C1 segment of cervical spinal cord (tissue), 14 donors: Measurements from ENCODE around the gene GUCY2D.
"Not testable (repeated sequence)": the region's sequence is repeated elsewhere in the genome, so short reads cannot be mapped to it uniquely, and the experiment has no call there.

ENCODE experiments used
- DNase-seq, 14 donors: peaks; one replicate each; lab custom pipeline; 2025; lab: John Stamatoyannopoulos, UW

GUCY2D gene

GRCh38 chr17:8044819-8045810 is 42.7 kb downstream of the GUCY2D start:
- DNase-seq = no peak

- no peak for DNase-seq
These were observed 44.0 kb downstream of the GUCY2D start for GRCh38 chr17:8046306-8046928.

- no peak for DNase-seq
These were observed 44.7 kb downstream of the GUCY2D start for GRCh38 chr17:8046929-8047768.

GRCh38 chr17:8047769-8048110 is 45.3 kb downstream of the GUCY2D start:
- no peak for DNase-seq

GRCh38 chr17:8048236-8048635 is 45.8 kb downstream of the GUCY2D start:
- DNase-seq = no peak

GRCh38 chr17:8048736-8049135 is 46.3 kb downstream of the GUCY2D start:
- DNase-seq = no peak

GRCh38 chr17:8051831-8052230 is 49.4 kb downstream of the GUCY2D start:
- DNase-seq = no peak

- no peak for DNase-seq
These were observed 50.1 kb downstream of the GUCY2D start for GRCh38 chr17:8052256-8053252.

- no peak for DNase-seq
These were observed 51.2 kb downstream of the GUCY2D start for GRCh38 chr17:8053600-8053999.

GRCh38 chr17:8055851-8056231 is 53.4 kb downstream of the GUCY2D start:
- no peak for DNase-seq

- DNase-seq = peak in 8 of 14 donors; percentile 24 to 64 (median 39)
These were observed 54.0 kb downstream of the GUCY2D start for GRCh38 chr17:8056232-8056975.

- no peak for DNase-seq
These were observed 54.7 kb downstream of the GUCY2D start for GRCh38 chr17:8056976-8057625.

GRCh38 chr17:8057691-8058114 is 55.3 kb downstream of the GUCY2D start:
- peak in 7 of 14 donors; percentile 14 to 61 (median 16) for DNase-seq

- DNase-seq = no peak
These were observed 56.7 kb downstream of the GUCY2D start for GRCh38 chr17:8059131-8059530.

GRCh38 chr17:8060274-8060673 is 57.9 kb downstream of the GUCY2D start:
- DNase-seq = peak in 8 of 14 donors; percentile 9 to 58 (median 24)

GRCh38 chr17:8061851-8062250 is 59.4 kb downstream of the GUCY2D start:
- DNase-seq = not testable (repeated sequence)

- no peak for DNase-seq
These were observed 60.0 kb downstream of the GUCY2D start for GRCh38 chr17:8062435-8062806.

GRCh38 chr17:8062807-8063483 is 60.5 kb downstream of the GUCY2D start:
- DNase-seq = no peak
